ENCODE data around the gene POLR2L. TPM values are rescaled to one million over a fixed set of nuclear protein-coding genes. Genes with fewer than 3 reads are reported as not detected.
A peak's percentile ranks its signal among the peaks of the same experiment; 100 is the strongest.

Gene POLR2L
- total RNA-seq, 1 experiment from 2014 or later, result 113 TPM

GRCh38 chr11:820655-821511 lies 21.4 kb downstream of the POLR2L start:
- peaks cover 29% of the 10 kb centered on the region for H4K20me1 ChIP-seq (ENCODE audit: insufficient read depth, low read depth, low read length)
- H3K27me3 ChIP-seq (ENCODE audit: low read length), result no peaks in the 10 kb centered on the region
- H3K9me3 ChIP-seq (ENCODE audit: low read length), result no peaks in the 10 kb centered on the region
- H3K4me1 ChIP-seq (ENCODE audit: low read length), result peaks cover 15% of the 10 kb centered on the region
- H3K79me2 ChIP-seq (ENCODE audit: low read length), result peaks cover 15% of the 10 kb centered on the region
- H3K27ac ChIP-seq (ENCODE audit: low read length), result no peak overlapping the region
- peak overlapping the region; percentile 93 for H3K9ac ChIP-seq (ENCODE audit: low read length)
- H2AFZ ChIP-seq (ENCODE audit: low read length), result no peak overlapping the region
- peak overlapping the region; percentile 96 for H3K4me2 ChIP-seq (ENCODE audit: low read depth, low read length, poor library complexity, severe bottlenecking)
- no peaks in the 10 kb centered on the region for H3K36me3 ChIP-seq (ENCODE audit: insufficient read depth, low read length)
- H3K4me3 ChIP-seq (ENCODE audit: low read length), result peak overlapping the region; percentile 88
- no peak for DNase-seq
- H3K9me2 ChIP-seq (replicated peaks; ENCODE audit: insufficient read depth, low read length), result no peaks in the 10 kb centered on the region

GRCh38 chr11:819943-820649 lies 22.2 kb downstream of the POLR2L start:
- no peak overlapping the region; the same call in 1 of the 2 replicates for H2AFZ ChIP-seq (ENCODE audit: low read length)
- no peaks in the 10 kb centered on the region for H3K36me3 ChIP-seq (ENCODE audit: insufficient read depth, low read length)
- H3K4me3 ChIP-seq (ENCODE audit: low read length), result peak overlapping the region; percentile 88
- H3K9ac ChIP-seq (ENCODE audit: low read length), result peak overlapping the region; percentile 93
- no peaks in the 10 kb centered on the region for H3K9me3 ChIP-seq (ENCODE audit: low read length)
- DNase-seq, result peak; percentile 97
- peaks cover 15% of the 10 kb centered on the region for H3K79me2 ChIP-seq (ENCODE audit: low read length)
- peak overlapping the region; percentile 96 for H3K4me2 ChIP-seq (ENCODE audit: low read depth, low read length, poor library complexity, severe bottlenecking)
- H3K9me2 ChIP-seq (replicated peaks; ENCODE audit: insufficient read depth, low read length), result no peaks in the 10 kb centered on the region
- 0 out of 2 replicates have a peak overlapping the region, but pooled peaks have one; percentile 54 for H3K27ac ChIP-seq (ENCODE audit: low read length)
- H4K20me1 ChIP-seq (ENCODE audit: insufficient read depth, low read depth, low read length), result peaks cover 22% of the 10 kb centered on the region
- H3K27me3 ChIP-seq (ENCODE audit: low read length), result no peaks in the 10 kb centered on the region
- H3K4me1 ChIP-seq (ENCODE audit: low read length), result peaks cover 15% of the 10 kb centered on the region

GRCh38 chr11:819129-819931 lies 23.0 kb downstream of the POLR2L start:
- no peaks in the 10 kb centered on the region for H3K27me3 ChIP-seq (ENCODE audit: low read length)
- H3K36me3 ChIP-seq (ENCODE audit: insufficient read depth, low read length), result no peaks in the 10 kb centered on the region
- H3K9me2 ChIP-seq (replicated peaks; ENCODE audit: insufficient read depth, low read length), result no peaks in the 10 kb centered on the region
- peak overlapping the region; percentile 96 for H3K4me2 ChIP-seq (ENCODE audit: low read depth, low read length, poor library complexity, severe bottlenecking)
- peaks cover 15% of the 10 kb centered on the region for H4K20me1 ChIP-seq (ENCODE audit: insufficient read depth, low read depth, low read length)
- peak overlapping the region; percentile 88 for H3K4me3 ChIP-seq (ENCODE audit: low read length)
- 0 out of 2 replicates have a peak overlapping the region, but pooled peaks have one; percentile 54 for H3K27ac ChIP-seq (ENCODE audit: low read length)
- peak; percentile 97 for DNase-seq
- no peaks in the 10 kb centered on the region for H3K9me3 ChIP-seq (ENCODE audit: low read length)
- peak overlapping the region; percentile 93 for H3K9ac ChIP-seq (ENCODE audit: low read length)
- H2AFZ ChIP-seq (ENCODE audit: low read length), result no peak overlapping the region; the same call in 1 of the 2 replicates
- peaks cover 15% of the 10 kb centered on the region for H3K4me1 ChIP-seq (ENCODE audit: low read length)
- H3K79me2 ChIP-seq (ENCODE audit: low read length), result peaks cover 15% of the 10 kb centered on the region

- Histone ChIP-seq H3K79me2 (ENCODE audit: low read length) (peaks cover 15% of the 10 kb centered on the region), H4K20me1 (ENCODE audit: insufficient read depth, low read depth, low read length) (peaks cover 15% of the 10 kb centered on the region), H3K27ac (ENCODE audit: low read length) (0 out of 2 replicates have a peak within 1 kb of the TSS, but pooled peaks have one; percentile 54), H3K9me2 (replicated peaks; ENCODE audit: insufficient read depth, low read length) (no peaks in the 10 kb centered on the region), H3K9ac (ENCODE audit: low read length) (peak within 1 kb of the TSS; percentile 93), H3K4me3 (ENCODE audit: low read length) (peak within 1 kb of the TSS; percentile 88), H3K36me3 (ENCODE audit: insufficient read depth, low read length) (peaks cover 2% of the 10 kb centered on the region; the same call in 1 of the 2 replicates), H3K4me2 (ENCODE audit: low read depth, low read length, poor library complexity, severe bottlenecking) (peak within 1 kb of the TSS; percentile 96), H3K27me3 (ENCODE audit: low read length) (no peaks in the 10 kb centered on the region), H3K9me3 (ENCODE audit: low read length) (no peaks in the 10 kb centered on the region), H2AFZ (ENCODE audit: low read length) (no peak within 1 kb of the TSS; the same call in 1 of the 2 replicates), H3K4me1 (ENCODE audit: low read length) (peaks cover 15% of the 10 kb centered on the region)
- no peak for DNase-seq
These were observed 23.8 kb downstream of the POLR2L start, which contains the start of gene PNPLA2 for GRCh38 chr11:818396-819128. PNPLA2 (plus strand) TSS chr11:818914; CDS start chr11:819719, 805 bp downstream.

- no peak overlapping the region for H3K9ac ChIP-seq (ENCODE audit: low read length)
- peaks cover 21% of the 10 kb centered on the region; the same call in 1 of the 2 replicates for H3K36me3 ChIP-seq (ENCODE audit: insufficient read depth, low read length)
- H3K9me3 ChIP-seq (ENCODE audit: low read length), result no peaks in the 10 kb centered on the region
- H4K20me1 ChIP-seq (ENCODE audit: insufficient read depth, low read depth, low read length), result peaks cover 31% of the 10 kb centered on the region
- no peaks in the 10 kb centered on the region for H3K9me2 ChIP-seq (replicated peaks; ENCODE audit: insufficient read depth, low read length)
- H3K27me3 ChIP-seq (ENCODE audit: low read length), result no peaks in the 10 kb centered on the region
- H3K4me2 ChIP-seq (ENCODE audit: low read depth, low read length, poor library complexity, severe bottlenecking), result no peak overlapping the region
- H3K27ac ChIP-seq (ENCODE audit: low read length), result no peak overlapping the region
- H3K79me2 ChIP-seq (ENCODE audit: low read length), result peaks cover 18% of the 10 kb centered on the region
- DNase-seq, result no peak
- no peak overlapping the region for H3K4me3 ChIP-seq (ENCODE audit: low read length)
- H2AFZ ChIP-seq (ENCODE audit: low read length), result no peak overlapping the region
- peaks cover 19% of the 10 kb centered on the region for H3K4me1 ChIP-seq (ENCODE audit: low read length)
These were observed 25.9 kb downstream of the POLR2L start for GRCh38 chr11:816433-816779.

GRCh38 chr11:815675-816432 lies 26.5 kb downstream of the POLR2L start:
- no peaks in the 10 kb centered on the region for H3K27me3 ChIP-seq (ENCODE audit: low read length)
- H3K4me2 ChIP-seq (ENCODE audit: low read depth, low read length, poor library complexity, severe bottlenecking), result no peak overlapping the region

More at GRCh38 chr11:815675-816432, 26.5 kb downstream of the POLR2L start:
- H4K20me1 ChIP-seq (ENCODE audit: insufficient read depth, low read depth, low read length), result peaks cover 31% of the 10 kb centered on the region
- H2AFZ ChIP-seq (ENCODE audit: low read length), result no peak overlapping the region
- no peak overlapping the region for H3K4me3 ChIP-seq (ENCODE audit: low read length)
- DNase-seq, result no peak
- H3K9ac ChIP-seq (ENCODE audit: low read length), result no peak overlapping the region
- H3K9me2 ChIP-seq (replicated peaks; ENCODE audit: insufficient read depth, low read length), result no peaks in the 10 kb centered on the region
- no peaks in the 10 kb centered on the region for H3K9me3 ChIP-seq (ENCODE audit: low read length)
- H3K79me2 ChIP-seq (ENCODE audit: low read length), result peaks cover 18% of the 10 kb centered on the region
- no peak overlapping the region for H3K27ac ChIP-seq (ENCODE audit: low read length)
- peaks cover 22% of the 10 kb centered on the region for H3K4me1 ChIP-seq (ENCODE audit: low read length)
- H3K36me3 ChIP-seq (ENCODE audit: insufficient read depth, low read length), result peaks cover 27% of the 10 kb centered on the region; the same call in 1 of the 2 replicates

Measured in Karpas-422 (cell line).